ENCODE measurements around the gene CCNJL.

DNA sequence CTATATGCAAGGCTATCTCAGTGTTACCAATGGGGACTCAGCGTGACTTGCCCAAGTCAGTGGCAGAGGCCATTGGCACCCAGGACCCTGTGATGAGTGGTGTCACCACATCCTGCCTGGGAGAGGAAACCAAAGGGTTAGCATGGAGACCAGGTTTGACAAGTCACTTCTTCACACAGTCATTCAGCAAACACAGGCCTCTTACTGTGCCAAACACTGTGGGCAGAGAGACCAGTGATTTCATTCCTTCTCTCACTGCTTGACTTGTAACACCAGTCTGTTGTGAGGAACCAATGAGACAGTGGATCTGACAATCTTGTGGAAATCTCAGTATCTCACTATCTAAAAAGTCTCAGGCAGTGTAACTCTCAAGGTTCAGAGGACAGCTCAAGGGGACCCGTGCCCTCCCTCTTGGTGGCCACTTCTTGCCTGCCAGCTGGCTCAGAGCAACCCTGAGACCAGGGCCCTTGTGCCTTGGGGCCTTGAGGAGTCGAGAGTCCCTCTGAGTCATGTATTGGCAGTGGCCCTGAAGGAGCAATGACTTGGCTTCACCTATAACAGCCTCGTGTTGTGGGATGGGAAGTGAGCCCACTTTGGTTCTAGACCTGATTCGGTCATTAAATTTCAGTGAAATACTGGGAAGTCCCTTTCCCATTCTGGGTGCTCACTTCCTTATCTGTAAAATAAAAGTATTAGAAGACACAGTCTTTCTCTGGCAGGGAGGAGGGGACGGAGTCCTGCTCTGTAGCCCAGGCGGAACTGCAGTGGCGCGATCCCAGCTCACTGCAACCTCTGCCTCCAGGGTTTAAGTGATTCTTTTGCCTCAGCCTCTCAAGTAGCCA is 81.5 kb downstream of the CCNJL start:
- TF ChIP-seq BHLHE40 (IDR thresholded peaks at IDR 0.05; ENCODE audit: borderline replicate concordance) (no peak), ELF4 (IDR thresholded peaks at IDR 0.05) (no peak), TARDBP (IDR thresholded peaks at IDR 0.05) (no peak), ZNF384 (IDR thresholded peaks at IDR 0.05) (no peak), ARNT (IDR thresholded peaks at IDR 0.05) (no peak)

All from HEK293T (cell line).